A673 (cell line): ENCODE data around the gene ANAPC2. TPM values are rescaled to one million over a fixed set of nuclear protein-coding genes. Genes with fewer than 3 reads are reported as not detected.

Experiments
- BruUV-seq: library from RNA; stranded (reverse); fragments of 400-500 nt; replicated peaks from 2 replicates; lab custom pipeline; 2021; lab: Mats Ljungman, UMichigan
- CTCF ChIA-PET: fragments of 300-600 bp; sonication (Branson Sonifier 250); formaldehyde crosslinking; loops from one replicate; lab custom pipeline; 2022; ENCODE audit warnings: antibody characterized with exemption; lab: Charles Lee
- POLR2A ChIA-PET: fragments of 300-600 bp; sonication (Branson Sonifier 250); formaldehyde crosslinking; loops from one replicate; lab custom pipeline; 2022; ENCODE audit warnings: antibody characterized with exemption; ENCODE audit not compliant: low non-redundant PET; lab: Charles Lee
- DNase-seq: peaks from one replicate; pipeline ENCODE4 v3.0.0-alpha.2; 2015; ENCODE audit warnings: low spot score
- H3K27ac ChIP-seq: fragments of 200-600 bp; sonication (generic); 2 replicates; pipeline ENCODE4 v1.5.1; 2016; ENCODE audit warnings: mixed run types, low read depth, mild to moderate bottlenecking, mixed read lengths, antibody characterized with exemption, low read length; ENCODE audit not compliant: poor library complexity, severe bottlenecking
- H3K27me3 ChIP-seq: fragments of 200-600 bp; sonication (generic); replicated peaks from 2 replicates; pipeline ENCODE4 v1.6.1; 2017; ENCODE audit warnings: mixed run types, low read depth, mild to moderate bottlenecking, mixed read lengths, antibody characterized with exemption, low read length; ENCODE audit not compliant: insufficient read depth, poor library complexity
- H3K36me3 ChIP-seq: fragments of 200-600 bp; sonication (generic); 2 replicates; pipeline ENCODE4 v1.6.1; 2016; ENCODE audit warnings: mixed run types, mild to moderate bottlenecking, mixed read lengths, antibody characterized with exemption, low read length; ENCODE audit not compliant: insufficient read depth, poor library complexity, severe bottlenecking
- H3K4me1 ChIP-seq: fragments of 200-600 bp; sonication (generic); 2 replicates; pipeline ENCODE4 v1.6.1; 2017; ENCODE audit warnings: mixed run types, mild to moderate bottlenecking, mixed read lengths, antibody characterized with exemption, low read length; ENCODE audit not compliant: insufficient read depth, poor library complexity, severe bottlenecking
- H3K4me3 ChIP-seq: fragments of 200-600 bp; sonication (generic); 2 replicates; pipeline ENCODE4 v1.5.1; 2016; ENCODE audit warnings: low read depth, mixed run types, mild to moderate bottlenecking, mixed read lengths, low read length; ENCODE audit not compliant: poor library complexity, severe bottlenecking
- H3K9me3 ChIP-seq: fragments of 200-600 bp; sonication (generic); 2 replicates; pipeline ENCODE4 v1.6.1; 2016; ENCODE audit warnings: mixed run types, low read depth, mild to moderate bottlenecking, mixed read lengths, antibody characterized with exemption, low read length; ENCODE audit not compliant: poor library complexity, severe bottlenecking
- CTCF ChIP-seq: fragments of 300-800, 200-600 bp; sonication (generic); conservative IDR thresholded peaks from 2 replicates; pipeline ENCODE4 v1.5.1; 2017; ENCODE audit warnings: low read depth, mild to moderate bottlenecking, antibody characterized with exemption, low read length, moderate library complexity, mixed read lengths
- EZH2 ChIP-seq: fragments of 200-600 bp; sonication (generic); IDR thresholded peaks from 2 replicates; pipeline ENCODE4 v1.6.1; 2017; ENCODE audit warnings: borderline replicate concordance, low read depth, mild to moderate bottlenecking, mixed read lengths, antibody characterized with exemption, low read length; ENCODE audit not compliant: poor library complexity, severe bottlenecking
- intact Hi-C: fragments of 100-400 bp; cut with micrococcal nuclease; formaldehyde crosslinking; loops from one replicate; pipeline ENCODE4 v1.10.0; 2022; ENCODE audit not compliant: unreplicated experiment
- total RNA-seq: library from RNA; stranded (reverse); gene quantifications from 2 replicates; pipeline ENCODE4 v1.2.3, GENCODE V29; 2021

Gene ANAPC2
- total RNA-seq, 1 experiment from 2014 or later = 49.6 TPM

DNA sequence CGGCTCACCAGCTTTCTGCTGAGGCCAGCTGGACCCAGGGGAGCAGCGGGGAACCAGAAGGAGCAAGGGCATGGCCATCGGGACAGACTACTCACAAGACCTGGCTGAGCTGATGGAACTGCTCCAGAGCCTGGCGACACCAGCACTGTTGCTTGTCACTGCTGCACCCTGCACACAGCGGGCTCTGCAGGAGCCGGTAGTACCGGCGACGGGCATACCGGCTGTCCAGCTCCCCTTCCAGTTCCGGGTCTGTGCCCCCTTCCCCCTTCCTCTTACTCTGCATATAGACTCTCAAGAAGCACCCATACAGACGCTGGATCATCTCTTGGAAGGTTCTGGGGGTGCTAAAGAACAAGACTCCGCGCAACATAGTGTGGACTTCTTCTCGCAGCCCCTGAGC lies 974 bp downstream of the ANAPC2 start:
- DNase-seq = no peak
- no peaks in the 10 kb centered on the region for H3K27me3 ChIP-seq
- BruUV-seq = no TSS peak
- peak overlapping the region; percentile 96 for H3K27ac ChIP-seq
- peaks cover 10% of the 10 kb centered on the region for H3K4me1 ChIP-seq
- peaks cover 9% of the 10 kb centered on the region for H3K36me3 ChIP-seq
- H3K9me3 ChIP-seq = no peaks in the 10 kb centered on the region
- CTCF ChIA-PET = no interaction called here
- POLR2A ChIA-PET = no interaction called here
- intact Hi-C loops = no loop called here
- peak overlapping the region; percentile 98 for H3K4me3 ChIP-seq
- TF ChIP-seq EZH2 (no peak), CTCF (no peak)

- no peak overlapping the region for H3K27ac ChIP-seq
- intact Hi-C loops = no loop called here
- H3K9me3 ChIP-seq = no peaks in the 10 kb centered on the region
- POLR2A ChIA-PET = no interaction called here
- no peak for DNase-seq
- peaks cover 7% of the 10 kb centered on the region for H3K36me3 ChIP-seq
- TF ChIP-seq CTCF = no peak
- TF ChIP-seq EZH2 = no peak
- no peaks in the 10 kb centered on the region for H3K27me3 ChIP-seq
- peaks cover 10% of the 10 kb centered on the region for H3K4me1 ChIP-seq
- BruUV-seq = no TSS peak
- CTCF ChIA-PET = no interaction called here
- no peak overlapping the region for H3K4me3 ChIP-seq
Observed at GRCh38 chr9:137186385-137186784, 2.0 kb downstream of the ANAPC2 start.

GRCh38 chr9:137185921-137186320 lies 2.4 kb downstream of the ANAPC2 start:
- Histone ChIP-seq H3K4me3 (no peak overlapping the region), H3K9me3 (no peaks in the 10 kb centered on the region), H3K4me1 (peaks cover 10% of the 10 kb centered on the region), H3K27ac (no peak overlapping the region), H3K36me3 (peaks cover 7% of the 10 kb centered on the region), H3K27me3 (no peaks in the 10 kb centered on the region)
- TF ChIP-seq EZH2 (no peak), CTCF (no peak)
- DNase-seq = no peak
- no TSS peak for BruUV-seq
- intact Hi-C loops = no loop called here
- ChIA-PET POLR2A (no interaction called here), CTCF (interaction anchor here (0.5 kb wide), 1 partner anchor 13 kb away, joined by 3 read pairs; no protein-coding TSS in a partner anchor)
